ENCODE results near the gene KRT31.

DNA sequence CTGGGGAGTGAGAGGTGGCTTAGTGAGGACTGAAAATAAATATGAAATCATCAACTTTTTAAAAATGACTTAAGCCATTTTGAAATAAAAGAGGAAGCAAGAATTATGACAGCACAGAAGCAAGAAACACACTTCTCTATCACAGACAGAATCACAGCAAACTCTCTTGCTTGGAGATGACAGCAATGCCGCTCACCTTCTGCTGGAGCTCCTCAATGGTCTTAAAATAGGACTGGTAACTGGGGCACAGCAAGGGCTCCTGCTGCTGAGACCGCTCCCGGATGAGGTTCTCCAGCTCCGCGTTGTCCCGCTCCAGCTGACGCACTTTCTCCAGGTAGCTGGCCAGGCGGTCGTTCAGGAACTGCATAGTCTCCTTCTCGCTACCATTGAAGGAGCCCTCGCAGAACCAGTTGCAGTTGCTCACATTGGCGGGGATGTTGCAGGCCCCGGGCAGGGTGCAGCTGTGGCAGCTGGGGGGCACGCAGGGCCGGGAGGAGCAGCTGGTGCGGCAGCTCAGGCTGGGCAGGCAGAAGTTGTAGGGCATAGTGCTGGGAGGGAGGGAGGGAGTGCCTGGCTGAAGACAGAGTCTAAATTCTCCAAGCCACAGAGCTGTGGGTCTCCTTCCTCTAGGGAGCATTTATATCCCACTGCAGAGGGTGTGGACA lies at the start of gene KRT31:
- TF ChIP-seq, protein P1, sequence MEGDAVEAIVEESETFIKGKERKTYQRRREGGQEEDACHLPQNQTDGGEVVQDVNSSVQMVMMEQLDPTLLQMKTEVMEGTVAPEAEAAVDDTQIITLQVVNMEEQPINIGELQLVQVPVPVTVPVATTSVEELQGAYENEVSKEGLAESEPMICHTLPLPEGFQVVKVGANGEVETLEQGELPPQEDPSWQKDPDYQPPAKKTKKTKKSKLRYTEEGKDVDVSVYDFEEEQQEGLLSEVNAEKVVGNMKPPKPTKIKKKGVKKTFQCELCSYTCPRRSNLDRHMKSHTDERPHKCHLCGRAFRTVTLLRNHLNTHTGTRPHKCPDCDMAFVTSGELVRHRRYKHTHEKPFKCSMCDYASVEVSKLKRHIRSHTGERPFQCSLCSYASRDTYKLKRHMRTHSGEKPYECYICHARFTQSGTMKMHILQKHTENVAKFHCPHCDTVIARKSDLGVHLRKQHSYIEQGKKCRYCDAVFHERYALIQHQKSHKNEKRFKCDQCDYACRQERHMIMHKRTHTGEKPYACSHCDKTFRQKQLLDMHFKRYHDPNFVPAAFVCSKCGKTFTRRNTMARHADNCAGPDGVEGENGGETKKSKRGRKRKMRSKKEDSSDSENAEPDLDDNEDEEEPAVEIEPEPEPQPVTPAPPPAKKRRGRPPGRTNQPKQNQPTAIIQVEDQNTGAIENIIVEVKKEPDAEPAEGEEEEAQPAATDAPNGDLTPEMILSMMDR (IDR thresholded peaks at IDR 0.05): no peak
- TF ChIP-seq ZFX (IDR thresholded peaks at IDR 0.05; ENCODE audit: borderline replicate concordance): no peak
